PC-3 (cell line): Measurements from ENCODE around the gene IDE. TPM values are rescaled to one million over a fixed set of nuclear protein-coding genes. Genes with fewer than 3 reads are reported as not detected.

ENCODE experiments used
- ATAC-seq: fragments of 200-7000 bp; cut with Tn5 transposase; 2 replicates; pipeline ENCODE4 v1.9.1; 2020; ENCODE audit warnings: mild to moderate bottlenecking, moderate library complexity
- BruUV-seq: library from RNA; stranded (reverse); fragments of 400-500 nt; replicated peaks from 2 replicates; lab custom pipeline; 2021; lab: Mats Ljungman, UMichigan
- CTCF ChIA-PET: fragments of 300-600 bp; sonication (Branson Sonifier 250); formaldehyde crosslinking; loops from one replicate; lab custom pipeline; 2022; ENCODE audit warnings: antibody characterized with exemption; lab: Charles Lee
- POLR2A ChIA-PET: fragments of 300-600 bp; sonication (Branson Sonifier 250); formaldehyde crosslinking; loops from one replicate; lab custom pipeline; 2022; ENCODE audit warnings: antibody characterized with exemption; ENCODE audit not compliant: unreplicated experiment; lab: Charles Lee
- DNase-seq: peaks from one replicate; pipeline ENCODE4 v3.0.0-alpha.2; 2015
- H2AFZ ChIP-seq: fragments of 300-600 bp; sonication (generic); 2 replicates; pipeline ENCODE4 v1.6.0; 2016; ENCODE audit warnings: antibody characterized with exemption, low read length
- H3F3A ChIP-seq: fragments of 300-600 bp; sonication (generic); one replicate; pipeline ENCODE4 v1.6.0; 2017; ENCODE audit warnings: antibody characterized with exemption, low read length, control low read depth, mild to moderate bottlenecking; ENCODE audit not compliant: unreplicated experiment
- H3K27ac ChIP-seq: fragments of 300-600 bp; sonication (generic); 2 replicates; pipeline ENCODE4 v1.5.1; 2016; ENCODE audit warnings: mild to moderate bottlenecking, low read length
- H3K27me3 ChIP-seq: fragments of 300-600 bp; sonication (generic); 2 replicates; pipeline ENCODE4 v1.6.1; 2016; ENCODE audit warnings: low read length, mixed read lengths
- H3K36me3 ChIP-seq: fragments of 300-600 bp; sonication (generic); 2 replicates; pipeline ENCODE4 v1.6.1; 2016; ENCODE audit warnings: low read depth, mixed run types, low read length, mixed read lengths
- H3K4me1 ChIP-seq: fragments of 300-600 bp; sonication (generic); 2 replicates; pipeline ENCODE4 v1.5.1; 2016; ENCODE audit warnings: low read length; ENCODE audit not compliant: insufficient read depth
- H3K4me2 ChIP-seq: fragments of 300-600 bp; sonication (generic); 2 replicates; pipeline ENCODE4 v1.6.0; 2016; ENCODE audit warnings: low read length
- H3K4me3 ChIP-seq: fragments of 300-600 bp; sonication (generic); 2 replicates; pipeline ENCODE4 v1.5.1; 2016; ENCODE audit warnings: mild to moderate bottlenecking, low read length, mixed read lengths
- H3K79me2 ChIP-seq: fragments of 300-600 bp; sonication (generic); 2 replicates; pipeline ENCODE4 v1.6.1; 2017; ENCODE audit warnings: low read length, mixed read lengths
- H3K9ac ChIP-seq: fragments of 300-600 bp; sonication (generic); 2 replicates; pipeline ENCODE4 v1.6.0; 2016; ENCODE audit warnings: mild to moderate bottlenecking, low read length
- H3K9me2 ChIP-seq: fragments of 300-600 bp; sonication (generic); replicated peaks from 2 replicates; pipeline ENCODE4 v1.6.1; 2016; ENCODE audit warnings: mixed run types, low read length, mixed read lengths
- H3K9me3 ChIP-seq: fragments of 300-600 bp; sonication (generic); 2 replicates; pipeline ENCODE4 v1.6.1; 2016; ENCODE audit warnings: low read length, mixed read lengths
- H4K20me1 ChIP-seq: fragments of 300-600 bp; sonication (generic); 2 replicates; pipeline ENCODE4 v1.6.1; 2016; ENCODE audit warnings: low read length, mixed read lengths
- CTCF ChIP-seq: fragments of 300-600 bp; sonication (generic); conservative IDR thresholded peaks from 2 replicates; pipeline ENCODE4 v1.5.1; 2017; ENCODE audit warnings: antibody characterized with exemption, low read depth, mild to moderate bottlenecking, low read length
- EZH2 ChIP-seq: fragments of 300-600 bp; sonication (generic); IDR thresholded peaks from one replicate; pipeline ENCODE4 v1.6.1; 2017; ENCODE audit warnings: antibody characterized with exemption, mild to moderate bottlenecking, low read length; ENCODE audit not compliant: unreplicated experiment
- EZH2phosphoT487 ChIP-seq: fragments of 300-600 bp; sonication (generic); IDR thresholded peaks from 2 replicates; pipeline ENCODE4 v1.6.1; 2018; ENCODE audit warnings: mild to moderate bottlenecking, antibody characterized with exemption, low read length, borderline replicate concordance
- intact Hi-C: fragments of 100-400 bp; cut with micrococcal nuclease; formaldehyde crosslinking; loops from 2 replicates; pipeline ENCODE4 v1.9.0; 2023
- total RNA-seq: library from RNA; depleted of rRNA; stranded (reverse); fragments of >200 nt; gene quantifications from 2 replicates; pipeline ENCODE4 v1.2.3, GENCODE V29; 2014

Gene IDE
- total RNA-seq, 1 experiment from 2014 or later = 28.7 TPM

GRCh38 chr10:92502296-92502808, 71.5 kb downstream of the IDE start:
- H3K27me3 ChIP-seq = no peaks in the 10 kb centered on the region
- no peaks in the 10 kb centered on the region for H3K4me1 ChIP-seq
- no peak overlapping the region for H3K4me2 ChIP-seq
- TF ChIP-seq EZH2 = no peak
- no peak for TF ChIP-seq CTCF
- TF ChIP-seq EZH2phosphoT487 = no peak
- ATAC-seq (no peak), DNase-seq (no peak)
- no TSS peak for BruUV-seq
- no peaks in the 10 kb centered on the region for H3F3A ChIP-seq
- POLR2A ChIA-PET = no interaction called here
- no peak overlapping the region for H3K27ac ChIP-seq
- no peaks in the 10 kb centered on the region for H3K9me2 ChIP-seq
- peaks cover 2% of the 10 kb centered on the region; the same call in 1 of the 2 replicates for H3K36me3 ChIP-seq
- no peaks in the 10 kb centered on the region for H3K9me3 ChIP-seq
- H2AFZ ChIP-seq = no peak overlapping the region
- H3K9ac ChIP-seq = no peak overlapping the region
- H3K79me2 ChIP-seq = no peaks in the 10 kb centered on the region
- H4K20me1 ChIP-seq = no peaks in the 10 kb centered on the region
- intact Hi-C loops = no loop called here
- CTCF ChIA-PET = no interaction called here
- no peak overlapping the region for H3K4me3 ChIP-seq

- Histone ChIP-seq H3K9me2 (no peaks in the 10 kb centered on the region), H3K9ac (no peak overlapping the region), H3K9me3 (no peaks in the 10 kb centered on the region), H4K20me1 (no peaks in the 10 kb centered on the region), H3K4me1 (peaks cover 5% of the 10 kb centered on the region), H2AFZ (no peak overlapping the region), H3K36me3 (peaks cover 9% of the 10 kb centered on the region), H3K27me3 (no peaks in the 10 kb centered on the region), H3K4me2 (no peak overlapping the region), H3K4me3 (no peak overlapping the region), H3F3A (no peaks in the 10 kb centered on the region), H3K79me2 (no peaks in the 10 kb centered on the region), H3K27ac (no peak overlapping the region)
- ChIA-PET POLR2A (no interaction called here), CTCF (interaction anchor here (0.6 kb wide), 1 partner anchor 470 kb away, joined by 4 read pairs; no protein-coding TSS in a partner anchor)
- DNase-seq (no peak), ATAC-seq (no peak)
- TF ChIP-seq CTCF (no peak), EZH2 (no peak), EZH2phosphoT487 (no peak)
- BruUV-seq = no TSS peak
- intact Hi-C loops = no loop called here
Observed at GRCh38 chr10:92493362-92493761, 80.5 kb downstream of the IDE start.

- CTCF ChIA-PET = no interaction called here
- ATAC-seq = peak; percentile 24; the same call in 1 of the 2 replicates
Observed at GRCh38 chr10:92492748-92493240, 81.1 kb downstream of the IDE start.

More at GRCh38 chr10:92492748-92493240, 81.1 kb downstream of the IDE start:
- Histone ChIP-seq H3K36me3 (peaks cover 9% of the 10 kb centered on the region), H3K4me2 (no peak overlapping the region), H3K9me2 (no peaks in the 10 kb centered on the region), H3K27me3 (no peaks in the 10 kb centered on the region), H2AFZ (no peak overlapping the region), H4K20me1 (no peaks in the 10 kb centered on the region), H3K4me1 (peaks cover 5% of the 10 kb centered on the region), H3K9me3 (no peaks in the 10 kb centered on the region), H3K79me2 (no peaks in the 10 kb centered on the region), H3K9ac (no peak overlapping the region), H3K4me3 (no peak overlapping the region), H3F3A (no peaks in the 10 kb centered on the region), H3K27ac (no peak overlapping the region)
- TF ChIP-seq EZH2phosphoT487 (no peak), EZH2 (no peak), CTCF (no peak)
- POLR2A ChIA-PET = no interaction called here
- DNase-seq = peak; percentile 22
- intact Hi-C loops = no loop called here
- BruUV-seq = no TSS peak
